Stimulated activated CD8-positive, alpha-beta memory T cell treated with anti-CD3 and anti-CD28 coated beads, Interleukin-12 subunit alpha, Interleukin-12 subunit beta, amount 100 ng/mL, for 24 hours (primary cell): ENCODE results near the gene TCP11L1.

Experiments used
- DNase-seq: peaks from one replicate; pipeline ENCODE4 v3.0.0-alpha.2; 2020; ENCODE audit errors: extremely low read depth

Gene TCP11L1

GRCh38 chr11:33039274-33040032 lies at the start of gene TCP11L1:
Gene TCP11L1 (plus strand): TSS chr11:33039572. CDS start chr11:33043774, 4,202 bp downstream.
- peak; percentile 21 for DNase-seq

GRCh38 chr11:32990481-32990880 lies 48.9 kb upstream of the TCP11L1 start:
- no peak for DNase-seq

GRCh38 chr11:32991427-32991826 lies 47.9 kb upstream of the TCP11L1 start:
- no peak for DNase-seq

GRCh38 chr11:32991898-32992297 lies 47.5 kb upstream of the TCP11L1 start:
- no peak for DNase-seq

GRCh38 chr11:33000181-33000580 lies 39.2 kb upstream of the TCP11L1 start:
- no peak for DNase-seq

- no peak for DNase-seq
Measured at GRCh38 chr11:33001281-33001680, 38.1 kb upstream of the TCP11L1 start.

GRCh38 chr11:33001751-33002542 lies 37.4 kb upstream of the TCP11L1 start:
- no peak for DNase-seq

GRCh38 chr11:33005175-33005574 lies 34.2 kb upstream of the TCP11L1 start:
- no peak for DNase-seq

- DNase-seq, result no peak
Measured at GRCh38 chr11:33006010-33006409, 33.4 kb upstream of the TCP11L1 start.

- DNase-seq, result no peak
Measured at GRCh38 chr11:33013755-33014154, 25.6 kb upstream of the TCP11L1 start.

- DNase-seq, result peak; percentile 43
Measured at GRCh38 chr11:33015621-33016551, 23.5 kb upstream of the TCP11L1 start, which contains the start of gene DEPDC7. Gene DEPDC7 (plus strand): TSS chr11:33015878. CDS start chr11:33015956, 78 bp downstream.

- DNase-seq, result no peak
Measured at GRCh38 chr11:33016654-33017053, 22.7 kb upstream of the TCP11L1 start.

- DNase-seq, result no peak
Measured at GRCh38 chr11:33017478-33017877, 21.9 kb upstream of the TCP11L1 start.

- no peak for DNase-seq
Measured at GRCh38 chr11:33017965-33018364, 21.4 kb upstream of the TCP11L1 start.

GRCh38 chr11:33018840-33019239 lies 20.5 kb upstream of the TCP11L1 start:
- no peak for DNase-seq

GRCh38 chr11:33021501-33021900 lies 17.9 kb upstream of the TCP11L1 start:
- no peak for DNase-seq

- DNase-seq, result no peak
Measured at GRCh38 chr11:33021937-33022336, 17.4 kb upstream of the TCP11L1 start.

- DNase-seq, result no peak
Measured at GRCh38 chr11:33025339-33025722, 14.0 kb upstream of the TCP11L1 start.

GRCh38 chr11:33027233-33027632 lies 12.1 kb upstream of the TCP11L1 start:
- DNase-seq, result no peak

- no peak for DNase-seq
Measured at GRCh38 chr11:33027846-33028536, 11.4 kb upstream of the TCP11L1 start.

GRCh38 chr11:33028537-33028914 lies 10.8 kb upstream of the TCP11L1 start:
- no peak for DNase-seq
